ENCODE data around the gene CYLD.

- TF ChIP-seq CTCF (conservative IDR thresholded peaks at IDR 0.05; ENCODE audit: low read depth, low read length), result no peak
- no peak for TF ChIP-seq POLR2A (IDR thresholded peaks at IDR 0.05; ENCODE audit: low read depth, low read length)
- TF ChIP-seq RCOR1 (IDR thresholded peaks at IDR 0.05; ENCODE audit: insufficient replicate concordance, low read length), result no peak
- no peak for TF ChIP-seq USF2 (IDR thresholded peaks at IDR 0.05; ENCODE audit: low read depth, low read length)
- TF ChIP-seq CEBPB (IDR thresholded peaks at IDR 0.05; ENCODE audit: low read depth, low read length), result peak; percentile 53; the same call in 1 of the 2 replicates
- no peak for TF ChIP-seq RAD21 (IDR thresholded peaks at IDR 0.05; ENCODE audit: low read length)
- TF ChIP-seq MXI1 (IDR thresholded peaks at IDR 0.05; ENCODE audit: borderline replicate concordance, low read depth, low read length), result no peak
- no peak for TF ChIP-seq MAZ (IDR thresholded peaks at IDR 0.05; ENCODE audit: borderline replicate concordance, low read depth, low read length)
- TF ChIP-seq MAFK (IDR thresholded peaks at IDR 0.05; ENCODE audit: low read depth, low read length), result no peak
- no peak for TF ChIP-seq SMC3 (IDR thresholded peaks at IDR 0.05; ENCODE audit: low read depth, low read length)
- TF ChIP-seq RFX5 (IDR thresholded peaks at IDR 0.05; ENCODE audit: low read depth, low read length), result no peak
- TF ChIP-seq FOS (IDR thresholded peaks at IDR 0.05; ENCODE audit: low read depth, low read length), result no peak
- no peak for TF ChIP-seq ELK1 (IDR thresholded peaks at IDR 0.05; ENCODE audit: borderline replicate concordance, low read depth, low read length)
- TF ChIP-seq BHLHE40 (IDR thresholded peaks at IDR 0.05; ENCODE audit: low read depth, low read length), result no peak
These were observed 42.3 kb upstream of the CYLD start for GRCh38 chr16:50699326-50700159.

Data from IMR-90 (cell line).